Neuron (in vitro differentiated cells): ENCODE measurements around the gene KLK6.
"Not testable (repeated sequence)": the region's sequence is repeated elsewhere in the genome, so short reads cannot be mapped to it uniquely, and the experiment has no call there.

Source experiments
- H2AFZ ChIP-seq: one replicate; pipeline ENCODE4 v1.6.1; 2013; ENCODE audit warnings: low read depth, mild to moderate bottlenecking, inconsistent platforms, low read length, moderate library complexity
- H3K27me3 ChIP-seq: one replicate; pipeline ENCODE4 v1.6.1; 2013; ENCODE audit warnings: low read length; ENCODE audit not compliant: insufficient read depth
- H3K36me3 ChIP-seq: one replicate; pipeline ENCODE4 v1.6.1; 2013; ENCODE audit warnings: low read length; ENCODE audit not compliant: insufficient read depth
- H3K4me1 ChIP-seq: one replicate; pipeline ENCODE4 v1.6.1; 2013; ENCODE audit warnings: low read length; ENCODE audit not compliant: insufficient read depth
- H3K4me3 ChIP-seq: 2 replicates; pipeline ENCODE4 v1.5.1; 2013; ENCODE audit warnings: mild to moderate bottlenecking, low read length, moderate library complexity
- H3K9me3 ChIP-seq: one replicate; pipeline ENCODE4 v1.6.1; 2013; ENCODE audit warnings: low read length

KLK6 gene

DNA sequence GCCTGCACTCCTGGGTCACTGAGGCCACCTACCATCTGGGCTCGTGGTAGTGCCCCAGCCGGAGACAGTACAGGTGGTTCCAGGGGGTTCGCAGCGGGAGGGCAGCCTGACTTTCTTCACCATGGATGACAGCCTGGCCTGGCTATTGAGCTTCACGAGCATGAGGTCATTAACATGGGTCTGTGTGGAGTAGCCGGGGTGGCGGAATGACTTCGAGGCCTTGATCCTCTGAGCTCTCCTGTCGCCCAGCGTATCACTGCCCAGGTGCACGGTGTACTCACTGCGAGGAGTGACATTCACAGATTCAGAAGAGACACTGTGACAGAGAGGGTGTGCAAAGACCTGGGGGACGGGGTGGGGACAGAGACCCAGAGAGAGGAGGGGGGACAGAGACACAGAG lies 10.8 kb upstream of the KLK6 start:
- H3K4me3 ChIP-seq, result no peak overlapping the region
- peaks cover 7% of the 10 kb centered on the region for H3K4me1 ChIP-seq
- H2AFZ ChIP-seq, result no peak overlapping the region
- no peaks in the 10 kb centered on the region for H3K9me3 ChIP-seq
- peaks cover 4% of the 10 kb centered on the region for H3K27me3 ChIP-seq
- H3K36me3 ChIP-seq, result no peaks in the 10 kb centered on the region

- no peaks in the 10 kb centered on the region for H3K36me3 ChIP-seq
- peaks cover 7% of the 10 kb centered on the region for H3K4me1 ChIP-seq
- no peak overlapping the region for H3K4me3 ChIP-seq
- H3K9me3 ChIP-seq, result no peaks in the 10 kb centered on the region
- peaks cover 4% of the 10 kb centered on the region for H3K27me3 ChIP-seq
- H2AFZ ChIP-seq, result no peak overlapping the region
These were observed 10.4 kb upstream of the KLK6 start for GRCh38 chr19:50979758-50980157.

DNA sequence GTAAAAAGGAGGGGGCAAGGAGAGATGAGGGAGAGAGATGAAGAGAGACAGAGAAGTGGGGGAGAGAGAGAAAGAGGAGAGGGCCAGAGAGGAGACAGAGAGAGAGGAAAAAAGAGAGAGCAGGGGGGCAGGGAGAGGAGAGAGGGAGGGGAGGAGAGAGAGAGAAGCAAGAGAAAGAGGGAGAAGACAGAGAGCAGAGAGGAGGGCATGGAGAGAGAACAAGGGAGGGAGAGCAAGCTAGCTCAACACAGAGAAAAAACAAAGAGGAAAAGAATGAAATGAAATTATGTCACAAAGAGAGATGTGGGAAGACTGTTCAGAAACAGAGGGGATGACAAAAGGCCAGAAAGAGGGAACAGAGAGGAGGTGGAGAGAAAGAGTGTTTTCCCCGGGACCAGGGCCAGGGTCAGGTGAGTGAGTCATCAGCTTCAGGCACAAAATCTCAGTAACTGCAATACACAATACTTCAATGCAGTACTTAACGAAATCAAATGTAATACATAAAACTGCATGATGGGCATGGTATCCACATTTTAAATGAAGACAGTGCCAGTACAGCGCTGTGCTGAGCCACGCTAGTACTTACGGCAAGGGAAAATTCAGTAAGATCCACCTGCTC lies 9.5 kb upstream of the KLK6 start:
- peaks cover under 1% of the 10 kb centered on the region for H3K27me3 ChIP-seq
- H3K4me1 ChIP-seq, result peaks cover 7% of the 10 kb centered on the region
- no peaks in the 10 kb centered on the region for H3K36me3 ChIP-seq
- no peak overlapping the region for H2AFZ ChIP-seq
- no peak overlapping the region for H3K4me3 ChIP-seq
- no peaks in the 10 kb centered on the region for H3K9me3 ChIP-seq

DNA sequence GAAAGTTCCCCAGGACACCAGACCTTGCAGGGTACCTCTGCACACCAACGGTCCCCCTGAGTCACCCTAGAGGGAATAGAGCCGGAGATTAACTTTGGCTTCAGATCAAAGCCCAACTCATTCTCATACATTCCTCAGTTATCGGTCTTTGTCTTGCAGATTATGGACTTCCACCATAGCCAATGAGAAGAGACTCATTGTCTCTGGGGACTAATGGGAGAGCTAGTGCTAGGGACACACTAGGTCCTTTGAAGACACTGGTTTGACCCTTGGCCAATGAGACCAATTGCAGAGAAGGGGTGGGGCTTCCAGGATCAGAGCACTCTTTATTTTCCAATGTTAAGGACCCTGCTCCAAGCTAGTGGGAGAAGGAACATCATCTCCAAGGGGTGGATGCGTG lies 8.2 kb upstream of the KLK6 start:
- Histone ChIP-seq H3K36me3 (no peaks in the 10 kb centered on the region), H2AFZ (no peak overlapping the region)

DNA sequence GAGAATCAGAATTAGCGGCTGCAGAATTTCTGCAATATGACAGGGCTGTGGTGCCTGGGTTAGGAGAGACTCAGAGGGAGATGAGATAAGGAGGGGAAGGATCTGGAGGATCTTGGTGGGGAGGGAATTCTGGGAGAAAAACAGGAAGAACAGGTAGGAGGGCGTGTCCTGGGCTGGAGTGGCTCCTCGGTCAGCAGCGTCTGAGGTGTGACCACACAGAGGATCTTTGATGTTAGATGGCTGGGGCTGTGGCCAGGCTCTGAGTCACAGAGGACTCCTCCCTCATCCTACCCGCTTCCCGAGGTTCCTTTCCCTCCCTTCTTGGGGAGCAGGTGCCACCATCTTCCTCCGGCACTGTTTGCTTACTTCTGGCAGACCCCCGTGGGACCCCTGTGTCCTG lies 6.4 kb upstream of the KLK6 start:
- Histone ChIP-seq H2AFZ (no peak overlapping the region), H3K27me3 (no peaks in the 10 kb centered on the region), H3K36me3 (no peaks in the 10 kb centered on the region), H3K4me3 (no peak overlapping the region), H3K9me3 (no peaks in the 10 kb centered on the region), H3K4me1 (peaks cover 7% of the 10 kb centered on the region)

More for the DNA sequence above, 8.2 kb upstream of the KLK6 start:
- Histone ChIP-seq H3K4me3 (no peak overlapping the region), H3K27me3 (no peaks in the 10 kb centered on the region), H3K9me3 (no peaks in the 10 kb centered on the region), H3K4me1 (peaks cover 7% of the 10 kb centered on the region)

- no peaks in the 10 kb centered on the region for H3K27me3 ChIP-seq
- no peak overlapping the region for H3K4me3 ChIP-seq
- H3K4me1 ChIP-seq, result peaks cover 7% of the 10 kb centered on the region
- no peaks in the 10 kb centered on the region for H3K9me3 ChIP-seq
- no peaks in the 10 kb centered on the region for H3K36me3 ChIP-seq
- no peak overlapping the region for H2AFZ ChIP-seq
These were observed 5.5 kb upstream of the KLK6 start for GRCh38 chr19:50974702-50975556.

DNA sequence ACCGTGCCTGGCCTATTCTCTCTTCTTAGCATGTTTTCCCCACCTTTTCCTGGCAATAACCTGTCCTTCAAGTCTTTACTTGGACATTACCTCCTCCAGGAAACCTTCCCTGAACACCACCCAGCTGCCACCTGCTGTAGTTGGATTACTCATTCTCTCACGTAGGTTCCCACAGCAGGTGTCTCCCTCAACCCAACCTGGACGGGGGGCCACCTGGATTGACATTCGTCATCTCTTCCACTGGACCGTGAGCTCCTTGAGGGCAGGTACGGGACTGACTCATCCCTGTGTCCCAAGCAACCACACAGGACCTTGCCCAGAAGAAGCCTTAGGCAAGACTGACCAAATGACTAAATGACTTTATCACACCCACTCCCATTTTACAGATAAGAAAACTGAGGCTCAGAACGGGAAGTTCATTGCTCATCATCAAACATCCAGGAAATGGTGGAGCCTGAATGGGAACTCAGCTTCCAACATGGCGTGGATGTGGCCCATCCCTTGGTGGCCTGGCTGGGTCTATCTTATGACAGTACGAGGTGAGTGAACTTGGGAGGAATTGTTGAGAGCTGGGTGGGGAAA lies 3.5 kb upstream of the KLK6 start:
- no peak overlapping the region for H3K4me3 ChIP-seq
- H3K9me3 ChIP-seq, result no peaks in the 10 kb centered on the region
- H3K27me3 ChIP-seq, result no peaks in the 10 kb centered on the region
- H2AFZ ChIP-seq, result no peak overlapping the region
- no peaks in the 10 kb centered on the region for H3K36me3 ChIP-seq
- peaks cover 2% of the 10 kb centered on the region for H3K4me1 ChIP-seq

DNA sequence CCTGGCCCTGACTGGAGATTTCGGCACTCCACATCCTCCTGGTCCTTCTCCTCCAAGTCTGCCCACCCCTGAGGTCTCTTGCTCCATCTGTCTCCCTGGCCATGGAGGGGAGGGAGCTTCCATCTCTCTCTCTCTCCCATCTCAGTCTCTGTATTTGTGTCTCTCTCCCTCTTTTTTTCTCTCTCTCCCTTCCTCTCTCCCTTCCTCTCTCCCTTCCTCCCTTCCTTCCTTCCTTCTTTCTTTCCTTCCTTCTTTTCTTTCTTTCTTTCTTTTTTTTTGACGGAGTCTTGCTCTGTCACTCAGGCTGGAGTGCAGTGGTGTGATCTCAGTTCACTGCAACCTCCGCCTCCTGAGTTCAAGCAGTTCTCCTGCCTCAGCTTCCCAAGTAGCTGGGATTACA lies 419 bp upstream of the KLK6 start:
- not testable (repeated sequence) for H3K27me3 ChIP-seq, H3K36me3 ChIP-seq, H3K4me3 ChIP-seq, H3K9me3 ChIP-seq, H2AFZ ChIP-seq, H3K4me1 ChIP-seq

- no peak overlapping the region for H2AFZ ChIP-seq
- H3K4me1 ChIP-seq, result peaks cover 2% of the 10 kb centered on the region
- no peak overlapping the region for H3K4me3 ChIP-seq
- H3K27me3 ChIP-seq, result peaks cover 6% of the 10 kb centered on the region
- no peaks in the 10 kb centered on the region for H3K36me3 ChIP-seq
- no peaks in the 10 kb centered on the region for H3K9me3 ChIP-seq
These were observed 527 bp downstream of the KLK6 start for GRCh38 chr19:50968716-50969412.

DNA sequence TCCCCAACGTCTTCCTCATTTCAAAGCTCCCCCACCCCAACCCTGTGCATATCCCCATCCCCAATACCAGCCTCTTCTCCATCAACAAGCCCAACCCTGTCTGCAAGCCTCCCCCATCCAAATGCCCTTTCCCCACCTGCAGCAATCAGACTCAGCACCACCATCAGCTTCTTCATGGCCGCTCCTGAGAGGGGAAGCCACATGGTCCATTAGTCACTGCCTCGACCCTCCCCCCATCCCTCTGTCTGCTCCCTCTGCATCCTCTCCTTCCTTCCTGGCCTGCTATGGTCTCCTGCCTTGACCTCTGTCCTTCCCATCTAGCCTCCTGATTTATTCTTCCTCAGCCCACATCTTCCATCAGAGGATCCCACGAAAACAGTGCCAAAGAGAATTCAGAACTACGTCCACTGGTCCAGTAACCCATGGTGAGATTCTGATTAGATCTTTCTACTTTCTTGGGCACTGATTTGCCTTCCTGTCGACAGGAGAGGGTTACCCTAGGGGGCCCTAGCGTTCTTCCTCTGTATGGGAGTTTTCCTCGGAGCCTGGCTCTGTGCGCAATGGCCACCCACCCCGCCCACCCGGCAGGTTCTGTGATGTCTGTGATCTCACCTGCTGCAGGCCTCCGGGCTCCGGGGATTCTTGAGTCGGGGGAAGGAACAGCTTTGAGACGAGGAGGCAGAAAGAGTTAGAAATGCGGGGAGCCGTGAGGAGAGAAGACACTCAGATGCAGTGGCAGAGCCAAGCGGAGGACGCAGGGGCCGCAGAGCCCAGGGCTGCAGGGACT lies 1.3 kb downstream of the KLK6 start:
- peaks cover 6% of the 10 kb centered on the region for H3K27me3 ChIP-seq
- H2AFZ ChIP-seq, result no peak overlapping the region

DNA sequence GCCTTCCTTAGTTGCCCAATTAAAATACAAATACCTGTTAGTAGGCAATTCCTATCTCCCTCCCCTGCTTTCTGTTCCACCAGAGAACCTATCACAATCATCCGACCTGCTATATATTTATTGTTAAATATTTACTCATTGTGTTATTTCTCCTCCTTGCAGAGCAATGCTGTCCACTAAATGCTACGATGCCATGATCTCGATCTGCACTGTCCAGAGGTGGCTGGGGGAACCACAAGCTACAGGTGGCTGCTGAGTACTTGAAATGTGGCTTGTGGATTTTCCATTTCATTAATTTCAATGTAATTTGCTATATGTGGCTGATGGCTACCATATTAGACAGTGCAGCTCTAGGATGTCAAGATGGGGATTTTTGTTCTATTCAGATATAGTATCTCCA lies 5.1 kb downstream of the KLK6 start:
- H3K27me3 ChIP-seq, result peaks cover 6% of the 10 kb centered on the region
- no peak overlapping the region for H3K4me3 ChIP-seq
- H2AFZ ChIP-seq, result no peak overlapping the region
- H3K36me3 ChIP-seq, result no peaks in the 10 kb centered on the region
- peaks cover 2% of the 10 kb centered on the region for H3K4me1 ChIP-seq
- H3K9me3 ChIP-seq, result no peaks in the 10 kb centered on the region

More for the DNA sequence above, 1.3 kb downstream of the KLK6 start:
- Histone ChIP-seq H3K36me3 (no peaks in the 10 kb centered on the region), H3K4me1 (peaks cover 2% of the 10 kb centered on the region), H3K4me3 (no peak overlapping the region), H3K9me3 (no peaks in the 10 kb centered on the region)

DNA sequence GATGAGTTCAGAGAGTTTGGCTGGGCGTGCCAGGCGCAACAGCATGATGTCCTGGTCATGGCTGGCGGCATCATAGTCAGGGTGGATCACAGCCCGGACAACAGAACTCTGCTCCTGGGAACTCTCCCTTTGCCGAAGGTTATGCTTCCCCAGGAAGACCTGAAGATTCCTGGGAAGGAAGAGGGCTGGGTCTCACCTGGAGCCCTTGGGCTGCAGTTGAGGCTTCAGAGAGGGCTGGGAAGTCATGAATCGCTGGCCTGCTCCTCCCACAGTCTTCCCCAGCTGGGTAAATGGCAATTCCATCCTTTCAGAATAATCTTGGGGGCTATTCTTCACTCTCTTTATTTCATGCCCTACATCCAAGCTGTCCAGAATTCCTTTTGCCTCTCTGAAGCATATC lies 6.0 kb downstream of the KLK6 start:
- no peak overlapping the region for H2AFZ ChIP-seq
- no peaks in the 10 kb centered on the region for H3K9me3 ChIP-seq
- H3K27me3 ChIP-seq, result peaks cover 6% of the 10 kb centered on the region
- no peak overlapping the region for H3K4me3 ChIP-seq
- H3K4me1 ChIP-seq, result no peaks in the 10 kb centered on the region
- no peaks in the 10 kb centered on the region for H3K36me3 ChIP-seq
